ENCODE results near the gene SPTBN1.

The SPTBN1 gene

GRCh38 chr2:54663424-54664030, 207.4 kb downstream of the SPTBN1 start:
- no peak for TF ChIP-seq CTCF (IDR thresholded peaks at IDR 0.05; ENCODE audit: extremely low read depth, insufficient read depth, missing control alignments)
- no peak for DNase-seq (ENCODE audit: low spot score)
- in situ Hi-C loops (cut with MboI; ENCODE audit: low pct_unique_long_range_greater_than_20kb, low sequenced_read_pairs, unreplicated experiment): no loop called here

GRCh38 chr2:54664238-54664786, 208.2 kb downstream of the SPTBN1 start:
- TF ChIP-seq CTCF (IDR thresholded peaks at IDR 0.05; ENCODE audit: extremely low read depth, insufficient read depth, missing control alignments): no peak
- in situ Hi-C loops (cut with MboI; ENCODE audit: low pct_unique_long_range_greater_than_20kb, low sequenced_read_pairs, unreplicated experiment): no loop called here
- no peak for DNase-seq (ENCODE audit: low spot score)

GRCh38 chr2:54665436-54665856, 209.3 kb downstream of the SPTBN1 start:
- in situ Hi-C loops (cut with MboI; ENCODE audit: low pct_unique_long_range_greater_than_20kb, low sequenced_read_pairs, unreplicated experiment): no loop called here
- peak; percentile 51 for DNase-seq (ENCODE audit: low spot score)
- TF ChIP-seq CTCF (IDR thresholded peaks at IDR 0.05; ENCODE audit: extremely low read depth, insufficient read depth, missing control alignments): peak; percentile 63

DNA sequence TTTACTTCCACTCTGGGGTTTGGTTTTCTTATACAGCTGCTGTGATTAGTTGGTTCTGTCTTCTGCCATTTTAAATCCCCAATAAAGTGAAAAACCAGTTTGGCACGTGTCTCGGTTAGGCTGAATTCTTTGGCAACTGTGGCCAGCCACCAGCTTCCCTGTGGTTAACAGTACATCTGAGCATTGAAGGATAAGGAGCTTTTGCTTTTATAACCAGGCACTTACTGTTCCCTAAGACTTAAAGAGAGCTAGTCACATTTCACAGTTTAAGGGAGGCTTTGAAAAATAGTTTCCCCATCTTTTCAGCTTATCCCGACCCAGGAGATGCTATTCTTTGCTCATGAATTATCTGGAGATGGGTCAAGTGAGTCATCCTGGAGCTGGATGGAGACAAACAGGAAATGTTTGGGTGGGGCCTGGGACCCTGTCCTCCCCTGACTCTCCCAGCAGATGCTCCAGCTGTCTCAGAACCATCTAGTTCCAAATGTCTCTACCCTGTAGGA, 210.1 kb downstream of the SPTBN1 start:
- in situ Hi-C loops (cut with MboI; ENCODE audit: low pct_unique_long_range_greater_than_20kb, low sequenced_read_pairs, unreplicated experiment): no loop called here
- DNase-seq (ENCODE audit: low spot score): no peak
- TF ChIP-seq CTCF (IDR thresholded peaks at IDR 0.05; ENCODE audit: extremely low read depth, insufficient read depth, missing control alignments): no peak

GRCh38 chr2:54666634-54667265, 210.6 kb downstream of the SPTBN1 start:
- no peak for TF ChIP-seq CTCF (IDR thresholded peaks at IDR 0.05; ENCODE audit: extremely low read depth, insufficient read depth, missing control alignments)
- in situ Hi-C loops (cut with MboI; ENCODE audit: low pct_unique_long_range_greater_than_20kb, low sequenced_read_pairs, unreplicated experiment): no loop called here
- no peak for DNase-seq (ENCODE audit: low spot score)

- no peak for DNase-seq (ENCODE audit: low spot score)
- in situ Hi-C loops (cut with MboI; ENCODE audit: low pct_unique_long_range_greater_than_20kb, low sequenced_read_pairs, unreplicated experiment): no loop called here
- no peak for TF ChIP-seq CTCF (IDR thresholded peaks at IDR 0.05; ENCODE audit: extremely low read depth, insufficient read depth, missing control alignments)
Observed at GRCh38 chr2:54667266-54667639, 211.1 kb downstream of the SPTBN1 start.

Measured in GM13977 (cell line).